Muscle of back (tissue), 13 donors: ENCODE measurements around the gene ASXL3. TPM values are rescaled to one million over a fixed set of nuclear protein-coding genes. Genes with fewer than 3 reads are reported as not detected.

Experiments
- DNase-seq, 3 donors: peaks; one replicate each; pipeline versions ENCODE4 v3.0.0 to v3.0.0-alpha.2; 2013
- long read RNA-seq, 9 donors: transcript quantifications; one replicate each; lab custom pipeline, GENCODE V29; 2026
- polyA plus RNA-seq, 10 donors: library from polyadenylated mRNA; unstranded; fragments of 120-200 nt; gene quantifications; one replicate each; pipeline ENCODE4 v1.2.1, GENCODE V29; 2013; ENCODE audit not compliant: insufficient read length in 10 of 10

The ASXL3 gene
- 1 to 10 TPM; 4.1 to 6.4 (median 4.5) TPM for polyA plus RNA-seq
- long read RNA-seq, donor 1: 0 reads
- long read RNA-seq, donor 2: 0 reads
- long read RNA-seq, donor 3: 0 reads
- long read RNA-seq, donor 4: 0 reads
- long read RNA-seq, donor 5: 0 reads
- long read RNA-seq, donor 6: 0 reads
- long read RNA-seq, donor 7: 0 reads
- long read RNA-seq, donor 8: 0 reads
- long read RNA-seq, donor 9: 0 reads

- DNase-seq: peak; percentile 52 to 93 (median 75)
These were observed at the start of gene ASXL3 for GRCh38 chr18:33577685-33578517. Gene ASXL3 (plus strand): TSS chr18:33578219. CDS start chr18:33578632, 413 bp downstream.

DNA sequence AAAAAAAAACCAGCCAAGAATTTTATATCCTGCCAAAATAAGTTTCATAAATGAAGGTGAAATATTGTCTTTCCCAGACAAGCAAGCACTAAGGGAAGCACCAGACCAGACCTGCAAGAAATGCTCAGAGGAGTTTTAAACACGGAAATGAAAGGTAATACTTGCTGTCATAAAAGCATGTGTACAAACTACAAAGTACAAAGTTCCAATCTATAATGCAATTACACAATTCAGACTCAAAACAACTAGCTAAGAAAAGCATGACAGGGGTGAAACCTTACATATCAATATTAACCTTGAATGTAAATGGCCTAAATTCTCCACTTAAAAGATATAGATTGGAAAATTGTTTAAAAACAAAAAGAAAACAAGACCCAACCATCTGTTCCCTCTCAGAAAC lies 45.0 kb upstream of the ASXL3 start:
- no peak for DNase-seq

GRCh38 chr18:33536904-33537303 lies 41.1 kb upstream of the ASXL3 start:
- DNase-seq: no peak

DNA sequence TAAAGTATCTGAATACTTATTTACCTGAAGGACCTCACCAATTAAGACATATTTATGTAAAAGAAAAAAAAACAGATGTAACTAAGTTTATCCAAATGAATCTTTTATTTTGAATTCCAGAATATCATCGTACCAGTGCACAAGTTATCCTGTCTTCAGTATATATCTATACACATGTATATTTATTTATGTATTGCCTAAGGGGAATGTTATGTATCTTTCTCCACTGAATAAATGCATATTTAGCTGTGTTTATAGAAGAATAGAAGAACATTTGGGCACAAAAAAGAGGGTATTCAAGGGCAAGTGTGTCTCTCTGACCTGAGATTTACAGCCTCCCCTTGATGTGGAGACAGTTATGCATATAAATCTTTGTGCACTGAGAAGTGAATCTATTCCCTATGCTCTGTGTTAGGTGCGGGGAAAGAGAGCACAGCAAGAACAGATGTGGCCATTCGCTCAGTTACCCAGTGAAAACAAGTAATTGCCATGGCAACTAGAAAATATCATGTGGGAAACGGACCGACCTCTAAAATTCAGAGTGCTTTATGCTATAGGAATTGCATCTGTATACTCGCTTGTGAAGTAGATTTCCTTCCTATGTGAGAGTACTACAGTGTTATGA lies 39.5 kb upstream of the ASXL3 start:
- DNase-seq: peak in 1 of 3 donors; percentile 26

- DNase-seq: no peak
These were observed 37.6 kb upstream of the ASXL3 start for GRCh38 chr18:33540392-33540791.

DNA sequence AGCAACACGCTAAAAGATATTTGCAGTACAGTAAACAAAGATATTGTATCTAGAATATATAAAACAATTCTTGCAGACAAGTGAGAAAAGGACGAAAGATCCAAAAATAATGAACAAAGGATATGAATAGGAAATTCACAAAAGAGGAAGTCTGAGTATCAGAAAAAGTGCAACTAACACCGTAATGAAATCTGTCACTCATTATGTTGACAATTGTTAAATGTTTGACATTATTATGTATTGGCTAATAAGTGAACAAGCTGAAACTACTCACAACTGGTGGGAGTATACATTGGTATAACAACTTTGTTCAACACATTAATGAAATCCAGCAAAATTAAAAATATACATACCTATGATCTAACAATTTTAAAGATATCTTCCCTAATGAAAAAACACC lies 36.7 kb upstream of the ASXL3 start:
- DNase-seq: no peak

GRCh38 chr18:33556846-33557245 lies 21.2 kb upstream of the ASXL3 start:
- DNase-seq: no peak

DNA sequence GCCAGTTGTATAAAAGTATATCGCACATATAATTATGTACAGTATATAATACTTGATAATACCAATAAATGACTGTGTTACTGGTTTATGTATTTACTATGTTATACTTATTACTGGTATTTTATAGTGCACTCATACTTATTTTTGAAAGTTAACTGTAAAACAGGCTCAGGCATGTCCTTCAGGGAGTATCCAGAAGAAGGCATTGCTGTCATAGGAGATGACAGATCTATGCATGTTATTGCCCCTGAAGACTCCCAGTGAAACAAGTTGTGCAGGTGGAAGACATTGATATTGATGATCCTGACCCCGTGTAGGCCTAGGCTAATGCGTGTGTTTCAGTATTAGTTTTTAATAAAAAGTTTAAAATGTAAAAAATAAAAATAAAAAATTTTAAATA lies 20.3 kb upstream of the ASXL3 start:
- no peak for DNase-seq

DNA sequence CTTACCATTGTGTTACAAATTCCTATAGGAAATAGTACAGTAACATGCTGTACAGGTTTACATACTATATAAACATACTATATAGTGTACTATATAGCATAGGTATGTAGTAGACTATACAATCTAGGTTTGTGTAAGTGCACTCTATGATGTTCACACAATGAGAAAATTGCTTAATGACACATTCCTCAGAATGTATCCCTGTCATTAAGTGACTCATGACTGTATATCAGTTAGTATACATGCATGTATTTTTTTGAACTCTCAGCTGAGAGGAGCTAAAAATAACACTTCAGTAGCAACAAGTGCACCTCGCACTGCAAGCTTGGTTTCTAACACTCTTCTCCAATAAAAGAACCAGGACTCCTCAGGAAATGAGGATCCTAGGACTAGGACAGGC lies 19.5 kb upstream of the ASXL3 start:
- DNase-seq: no peak

DNA sequence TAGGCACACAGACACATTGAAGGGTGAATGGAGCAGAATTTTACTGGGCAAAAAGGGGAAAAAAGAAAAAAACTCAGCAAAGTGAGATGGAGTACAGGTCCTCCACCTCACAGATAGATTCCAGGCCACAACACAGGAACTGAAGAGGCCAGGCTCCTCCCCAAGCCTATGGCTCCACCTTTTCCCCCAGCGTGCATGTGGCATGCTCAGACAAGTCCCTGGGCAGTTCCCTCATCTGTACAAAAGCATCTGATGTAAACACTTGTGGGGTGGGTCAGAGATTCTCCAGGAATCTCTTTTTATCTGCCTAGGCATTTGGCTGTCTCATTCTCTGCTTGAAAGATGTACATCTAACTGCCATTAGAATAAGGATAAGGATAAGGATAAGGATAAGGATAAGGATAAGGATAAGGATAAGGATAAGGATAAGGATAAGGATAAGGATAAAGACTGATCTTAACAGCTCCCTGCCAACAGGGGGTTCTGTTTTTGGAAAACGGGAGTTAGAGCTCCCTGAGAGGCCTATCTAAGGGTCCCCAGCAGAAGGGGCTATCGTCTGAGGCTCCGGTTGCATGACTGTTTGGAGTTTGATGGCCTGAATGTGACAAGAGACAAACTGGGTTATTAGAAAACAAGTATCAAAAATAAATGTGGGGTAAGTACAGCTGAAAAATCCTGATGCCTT lies 17.2 kb upstream of the ASXL3 start:
- DNase-seq: no peak

DNA sequence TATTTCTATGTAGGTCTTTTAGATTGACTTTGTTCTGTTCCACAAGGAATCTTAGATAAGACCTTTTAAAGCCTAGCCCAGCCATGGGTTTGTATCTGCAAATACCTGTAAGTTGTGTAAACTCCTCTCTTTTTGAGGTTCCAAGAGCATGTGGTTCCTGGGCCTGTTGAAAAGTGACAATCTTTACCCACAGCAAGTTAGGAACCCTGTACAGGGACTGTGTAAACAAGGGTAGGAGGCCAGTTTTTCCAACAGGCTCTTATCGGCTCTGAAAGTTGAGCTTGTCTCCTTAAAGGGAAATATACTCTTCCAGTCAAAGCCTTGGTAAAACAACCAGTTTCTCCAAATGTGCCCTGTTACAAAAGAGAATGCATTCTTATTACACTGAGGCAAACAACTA lies 15.3 kb upstream of the ASXL3 start:
- DNase-seq: no peak

- no peak for DNase-seq
These were observed 10.3 kb upstream of the ASXL3 start for GRCh38 chr18:33567705-33568104.

- DNase-seq: no peak
These were observed 5.8 kb upstream of the ASXL3 start for GRCh38 chr18:33571998-33572787.

DNA sequence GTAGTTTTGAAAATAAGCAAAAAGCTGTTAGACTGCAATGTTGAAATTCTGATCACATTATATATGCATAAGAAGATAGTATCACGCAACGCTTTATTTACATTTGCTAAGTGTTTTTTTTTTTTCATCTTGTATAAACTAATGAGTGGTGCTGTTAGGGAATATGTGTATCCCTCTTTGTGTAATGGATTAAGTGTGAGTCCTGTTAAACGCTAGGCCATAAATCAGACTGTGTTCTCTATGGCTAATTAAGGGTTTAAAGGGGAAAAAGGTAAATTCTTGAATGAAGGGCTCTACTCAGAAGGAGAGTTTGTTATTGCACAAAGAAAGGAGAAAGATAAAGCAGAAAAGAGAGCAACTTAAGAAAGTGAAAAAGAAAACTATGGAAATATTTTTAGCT lies 4.8 kb upstream of the ASXL3 start:
- no peak for DNase-seq

DNA sequence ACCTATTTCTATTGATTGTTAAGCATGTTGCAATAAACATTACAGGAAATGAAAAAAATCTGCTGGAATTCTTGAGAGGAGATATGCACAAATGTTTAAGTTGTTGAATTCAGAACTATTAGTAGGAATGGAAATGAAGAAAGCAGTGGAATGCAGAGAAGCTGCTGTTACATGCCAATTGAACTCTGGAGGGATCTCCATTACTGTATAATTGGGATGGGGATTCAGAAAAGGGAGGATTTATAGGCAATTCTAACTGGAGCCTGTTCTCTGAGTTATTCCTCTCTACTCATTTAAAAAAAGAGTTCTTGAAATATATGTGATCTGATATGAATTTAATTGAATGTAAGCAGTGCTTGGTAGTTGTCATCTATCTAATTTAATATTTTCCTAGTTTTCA lies 2.6 kb upstream of the ASXL3 start:
- DNase-seq: peak in 1 of 3 donors; percentile 19

- peak in 1 of 3 donors; percentile 27 for DNase-seq
These were observed 896 bp upstream of the ASXL3 start for GRCh38 chr18:33576999-33577646.

GRCh38 chr18:33578518-33579348 lies 714 bp downstream of the ASXL3 start:
- peak in 2 of 3 donors; percentile 46 to 84 for DNase-seq

DNA sequence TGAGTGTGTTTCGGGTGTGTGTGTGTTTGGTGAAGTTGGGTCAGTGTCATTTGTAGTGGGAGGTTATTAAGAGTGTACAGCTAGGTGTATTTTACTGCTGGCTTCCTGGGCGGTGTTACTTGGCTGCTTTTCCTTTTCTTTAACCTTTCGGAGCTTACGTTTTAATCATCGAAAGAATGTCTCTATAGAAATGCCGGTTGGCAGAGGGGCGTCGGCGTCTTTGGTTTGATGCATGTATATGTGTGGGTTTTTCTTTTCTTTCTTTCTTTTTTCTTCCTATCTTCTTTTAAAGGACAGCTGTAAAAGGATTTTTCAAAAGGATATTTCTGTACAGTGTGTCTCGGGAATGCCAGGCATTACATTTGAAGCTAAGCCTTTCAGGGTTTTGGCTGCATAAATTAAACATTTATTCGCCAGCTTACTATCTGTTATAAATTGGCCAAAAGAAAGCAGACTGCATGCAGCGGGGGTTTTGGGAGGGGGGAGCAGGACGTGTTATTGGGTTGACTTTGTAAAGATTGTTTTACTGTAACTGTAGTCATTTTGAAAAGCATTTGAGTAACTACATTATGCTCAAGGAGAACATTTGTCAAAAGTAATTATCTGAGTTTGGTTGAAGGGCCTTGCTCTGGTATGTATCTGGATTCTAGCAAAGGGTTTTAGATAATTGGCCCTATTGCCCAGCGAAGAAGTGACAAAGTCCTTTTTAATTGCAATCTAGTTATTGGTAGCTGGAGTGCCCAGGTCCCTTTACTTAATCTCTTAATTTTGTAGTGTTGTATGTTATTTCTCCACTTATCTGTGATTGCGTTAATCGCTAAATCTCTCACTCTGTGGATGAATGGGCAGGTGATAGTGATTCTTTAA lies 1.6 kb downstream of the ASXL3 start:
- DNase-seq: peak in 2 of 3 donors; percentile 17 to 30

GRCh38 chr18:33580546-33580945 lies 2.5 kb downstream of the ASXL3 start:
- no peak for DNase-seq
